Choroid plexus epithelial cell (primary cell): Measurements from ENCODE around the gene IKZF2.
A peak's percentile ranks its signal among the peaks of the same experiment; 100 is the strongest.

Experiments
- DNase-seq: peaks from one replicate; pipeline ENCODE4 v3.0.0-alpha.2; 2010; ENCODE audit warnings: low read depth
- H3K4me3 ChIP-seq: 2 replicates; pipeline ENCODE4 v1.5.1; 2011; ENCODE audit warnings: low read depth, mild to moderate bottlenecking, control low read depth, low read length, moderate library complexity
- TF ChIP-seq, protein P1 (sequence below): conservative IDR thresholded peaks from 2 replicates; pipeline ENCODE4 v1.5.1; 2011; ENCODE audit warnings: low read depth, mild to moderate bottlenecking, control low read depth, inconsistent platforms, low read length, moderate library complexity

The IKZF2 gene

GRCh38 chr2:212970132-212970531 is 181.3 kb downstream of the IKZF2 start:
- peak; percentile 62 for DNase-seq
- H3K4me3 ChIP-seq: no peak overlapping the region
- TF ChIP-seq, protein P1, sequence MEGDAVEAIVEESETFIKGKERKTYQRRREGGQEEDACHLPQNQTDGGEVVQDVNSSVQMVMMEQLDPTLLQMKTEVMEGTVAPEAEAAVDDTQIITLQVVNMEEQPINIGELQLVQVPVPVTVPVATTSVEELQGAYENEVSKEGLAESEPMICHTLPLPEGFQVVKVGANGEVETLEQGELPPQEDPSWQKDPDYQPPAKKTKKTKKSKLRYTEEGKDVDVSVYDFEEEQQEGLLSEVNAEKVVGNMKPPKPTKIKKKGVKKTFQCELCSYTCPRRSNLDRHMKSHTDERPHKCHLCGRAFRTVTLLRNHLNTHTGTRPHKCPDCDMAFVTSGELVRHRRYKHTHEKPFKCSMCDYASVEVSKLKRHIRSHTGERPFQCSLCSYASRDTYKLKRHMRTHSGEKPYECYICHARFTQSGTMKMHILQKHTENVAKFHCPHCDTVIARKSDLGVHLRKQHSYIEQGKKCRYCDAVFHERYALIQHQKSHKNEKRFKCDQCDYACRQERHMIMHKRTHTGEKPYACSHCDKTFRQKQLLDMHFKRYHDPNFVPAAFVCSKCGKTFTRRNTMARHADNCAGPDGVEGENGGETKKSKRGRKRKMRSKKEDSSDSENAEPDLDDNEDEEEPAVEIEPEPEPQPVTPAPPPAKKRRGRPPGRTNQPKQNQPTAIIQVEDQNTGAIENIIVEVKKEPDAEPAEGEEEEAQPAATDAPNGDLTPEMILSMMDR: no peak

GRCh38 chr2:212968284-212969081 is 182.9 kb downstream of the IKZF2 start:
- TF ChIP-seq, protein P1: no peak
- no peak overlapping the region for H3K4me3 ChIP-seq
- DNase-seq: peak; percentile 46

DNA sequence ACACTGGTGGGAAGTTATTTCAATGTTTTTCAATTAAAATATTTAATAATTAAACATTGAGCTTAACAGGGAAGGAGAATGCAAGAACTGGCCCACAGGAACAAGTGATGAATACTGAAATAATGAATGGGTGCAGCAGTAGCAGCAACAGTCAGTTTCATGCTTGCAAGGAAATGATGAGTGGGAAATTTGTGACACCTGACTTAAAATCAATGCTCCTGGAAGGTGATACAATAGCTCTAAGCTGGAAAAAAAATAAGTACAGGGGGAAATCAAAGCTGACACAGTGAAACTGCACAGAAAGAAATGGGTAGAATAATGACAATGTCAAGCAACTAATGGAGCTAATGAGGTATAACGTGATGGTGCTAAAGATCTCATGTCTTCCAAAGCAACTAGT is 184.5 kb downstream of the IKZF2 start:
- no peak for DNase-seq
- TF ChIP-seq, protein P1: no peak
- H3K4me3 ChIP-seq: no peak overlapping the region

GRCh38 chr2:212962691-212963090 is 188.7 kb downstream of the IKZF2 start:
- TF ChIP-seq, protein P1: no peak
- H3K4me3 ChIP-seq: no peak overlapping the region
- DNase-seq: no peak

- DNase-seq: no peak
- TF ChIP-seq, protein P1: no peak
- H3K4me3 ChIP-seq: no peak overlapping the region
Observed at GRCh38 chr2:212961255-212961654, 190.2 kb downstream of the IKZF2 start.

- DNase-seq: no peak
- H3K4me3 ChIP-seq: no peak overlapping the region
- TF ChIP-seq, protein P1: no peak
Observed at GRCh38 chr2:212960336-212960735, 191.1 kb downstream of the IKZF2 start.
